ENCODE results near the gene LZIC. TPM values are rescaled to one million over a fixed set of nuclear protein-coding genes. Genes with fewer than 3 reads are reported as not detected.

LZIC gene
- total and polyA plus RNA-seq, 2 of the 13 experiments (the other 11 are each of a cell fraction or from before 2014, with no cell fraction given): 25.2 to 71.8 TPM

DNA sequence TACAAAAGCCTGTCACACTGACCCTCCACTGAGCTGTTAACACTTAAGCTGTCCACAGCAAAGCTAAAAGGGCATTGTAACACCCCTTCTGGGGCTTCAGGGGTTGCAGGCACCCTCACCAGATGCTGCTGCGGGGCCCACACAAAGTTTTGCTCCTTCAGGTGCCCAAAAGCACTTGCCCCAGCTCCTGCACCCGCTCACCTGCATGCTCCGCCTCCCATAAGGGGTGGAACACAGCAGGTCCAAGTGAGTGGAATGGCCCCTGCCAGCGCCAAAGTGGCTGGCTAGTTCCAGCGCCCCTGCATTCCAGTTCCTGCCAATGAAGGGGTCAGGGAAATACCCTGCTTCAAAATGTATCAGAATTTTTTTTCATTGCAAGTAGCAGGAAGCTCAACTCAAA is 46.6 kb upstream of the LZIC start:
- no peaks in the 10 kb centered on the region for H3K9me3 ChIP-seq (ENCODE audit: low read length)
- peaks cover 0 to 3% of the 10 kb centered on the region in 2 experiments; a peak in 1 of 5 replicates for H3K27me3 ChIP-seq (ENCODE audit: control insufficient read depth in 1 of 2, insufficient read depth in 2 of 2, low read length in 2 of 2)
- in situ Hi-C loops (cut with HindIII; ENCODE audit: extremely low pct_ligation_motif_present, low pct_unique_long_range_greater_than_20kb): no loop called here
- peaks cover 7% of the 10 kb centered on the region for H3K4me1 ChIP-seq (ENCODE audit: insufficient read depth, low read length)
- H3K36me3 ChIP-seq (replicated peaks in 1 of 2; ENCODE audit: control insufficient read depth in 1 of 2, insufficient read depth in 2 of 2, low read length in 2 of 2): no peaks in the 10 kb centered on the region
- H2AFZ ChIP-seq (ENCODE audit: low read length): no peak overlapping the region
- intact Hi-C loops (cut with micrococcal nuclease; ENCODE audit: unreplicated experiment): no loop called here
- no peak for FAIRE-seq
- no peak for DNase-seq (ENCODE audit: low spot score)
- no peaks in the 10 kb centered on the region for H3K79me2 ChIP-seq (ENCODE audit: insufficient read depth, low read length)
- no peak overlapping the region for H3K9ac ChIP-seq (ENCODE audit: insufficient read depth, low read depth, low read length)
- no peak overlapping the region for H3K27ac ChIP-seq (ENCODE audit: extremely low read length, insufficient read depth, low read length)
- no peak overlapping the region for H3K4me3 ChIP-seq (replicated peaks in 1 of 3; ENCODE audit: insufficient read depth in 1 of 3, low read depth in 2 of 3, low read length in 3 of 3)
- H3K4me2 ChIP-seq (ENCODE audit: low read depth, low read length): no peak overlapping the region
- no peaks in the 10 kb centered on the region for H4K20me1 ChIP-seq (ENCODE audit: insufficient read depth, low read length)
- no TSS peak for BruUV-seq (replicated peaks)
- WGBS (ENCODE audit: low lambda C conversion rate): 74% methylated on average over 5 of the region's 5 CpGs
- POLR2A ChIA-PET: no interaction called here
- ATAC-seq: no peak
- CTCF ChIA-PET (ENCODE audit: low intra/inter-chr PET ratio, low total read pairs): no interaction called here
- TF ChIP-seq ELF3 (CRISPR knock-in tag; IDR thresholded peaks at IDR 0.05): no peak
- TF ChIP-seq ZNF292 (CRISPR knock-in tag; IDR thresholded peaks at IDR 0.05; ENCODE audit: borderline replicate concordance, low read depth): no peak
- no peak for TF ChIP-seq MAZ (IDR thresholded peaks at IDR 0.05; ENCODE audit: borderline replicate concordance, low read depth, low read length)
- TF ChIP-seq MAZ (CRISPR knock-in tag; IDR thresholded peaks at IDR 0.05; ENCODE audit: low read depth): no peak
- TF ChIP-seq ZNF143 (CRISPR knock-in tag; IDR thresholded peaks at IDR 0.05): no peak
- TF ChIP-seq FOXC1 (CRISPR knock-in tag; IDR thresholded peaks at IDR 0.05; ENCODE audit: borderline replicate concordance): no peak
- no peak for TF ChIP-seq ZNF567 (CRISPR knock-in tag; IDR thresholded peaks at IDR 0.05; ENCODE audit: borderline replicate concordance)
- TF ChIP-seq ATRX (CRISPR knock-in tag; IDR thresholded peaks at IDR 0.05; ENCODE audit: borderline replicate concordance): no peak
- TF ChIP-seq ZFY (CRISPR knock-in tag; IDR thresholded peaks at IDR 0.05): no peak
- TF ChIP-seq ZNF337 (CRISPR knock-in tag; IDR thresholded peaks at IDR 0.05; ENCODE audit: borderline replicate concordance, low read depth): no peak
- TF ChIP-seq ZNF205 (CRISPR knock-in tag; IDR thresholded peaks at IDR 0.05): no peak
- no peak for TF ChIP-seq SRY (CRISPR knock-in tag; IDR thresholded peaks at IDR 0.05)
- TF ChIP-seq, protein P1, sequence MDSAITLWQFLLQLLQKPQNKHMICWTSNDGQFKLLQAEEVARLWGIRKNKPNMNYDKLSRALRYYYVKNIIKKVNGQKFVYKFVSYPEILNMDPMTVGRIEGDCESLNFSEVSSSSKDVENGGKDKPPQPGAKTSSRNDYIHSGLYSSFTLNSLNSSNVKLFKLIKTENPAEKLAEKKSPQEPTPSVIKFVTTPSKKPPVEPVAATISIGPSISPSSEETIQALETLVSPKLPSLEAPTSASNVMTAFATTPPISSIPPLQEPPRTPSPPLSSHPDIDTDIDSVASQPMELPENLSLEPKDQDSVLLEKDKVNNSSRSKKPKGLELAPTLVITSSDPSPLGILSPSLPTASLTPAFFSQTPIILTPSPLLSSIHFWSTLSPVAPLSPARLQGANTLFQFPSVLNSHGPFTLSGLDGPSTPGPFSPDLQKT (CRISPR knock-in tag; IDR thresholded peaks at IDR 0.05; ENCODE audit: borderline replicate concordance): no peak
- TF ChIP-seq ESRRA (CRISPR knock-in tag; IDR thresholded peaks at IDR 0.05; ENCODE audit: low read depth): no peak
- TF ChIP-seq, protein P2, sequence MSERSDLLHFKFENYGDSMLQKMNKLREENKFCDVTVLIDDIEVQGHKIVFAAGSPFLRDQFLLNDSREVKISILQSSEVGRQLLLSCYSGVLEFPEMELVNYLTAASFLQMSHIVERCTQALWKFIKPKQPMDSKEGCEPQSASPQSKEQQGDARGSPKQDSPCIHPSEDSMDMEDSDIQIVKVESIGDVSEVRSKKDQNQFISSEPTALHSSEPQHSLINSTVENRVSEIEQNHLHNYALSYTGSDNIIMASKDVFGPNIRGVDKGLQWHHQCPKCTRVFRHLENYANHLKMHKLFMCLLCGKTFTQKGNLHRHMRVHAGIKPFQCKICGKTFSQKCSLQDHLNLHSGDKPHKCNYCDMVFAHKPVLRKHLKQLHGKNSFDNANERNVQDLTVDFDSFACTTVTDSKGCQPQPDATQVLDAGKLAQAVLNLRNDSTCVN (CRISPR knock-in tag; IDR thresholded peaks at IDR 0.05; ENCODE audit: borderline replicate concordance): no peak
- no peak for TF ChIP-seq ARNTL (CRISPR knock-in tag; IDR thresholded peaks at IDR 0.05)
- TF ChIP-seq SAFB2 (CRISPR knock-in tag; IDR thresholded peaks at IDR 0.05; ENCODE audit: borderline replicate concordance, low read depth): no peak
- no peak for TF ChIP-seq CEBPG (CRISPR knock-in tag; IDR thresholded peaks at IDR 0.05)
- TF ChIP-seq, protein P3, sequence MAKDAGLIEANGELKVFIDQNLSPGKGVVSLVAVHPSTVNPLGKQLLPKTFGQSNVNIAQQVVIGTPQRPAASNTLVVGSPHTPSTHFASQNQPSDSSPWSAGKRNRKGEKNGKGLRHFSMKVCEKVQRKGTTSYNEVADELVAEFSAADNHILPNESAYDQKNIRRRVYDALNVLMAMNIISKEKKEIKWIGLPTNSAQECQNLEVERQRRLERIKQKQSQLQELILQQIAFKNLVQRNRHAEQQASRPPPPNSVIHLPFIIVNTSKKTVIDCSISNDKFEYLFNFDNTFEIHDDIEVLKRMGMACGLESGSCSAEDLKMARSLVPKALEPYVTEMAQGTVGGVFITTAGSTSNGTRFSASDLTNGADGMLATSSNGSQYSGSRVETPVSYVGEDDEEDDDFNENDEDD (CRISPR knock-in tag; IDR thresholded peaks at IDR 0.05; ENCODE audit: borderline replicate concordance): no peak
